Measurements from ENCODE around the gene ALK. TPM values are rescaled to one million over a fixed set of nuclear protein-coding genes. Genes with fewer than 3 reads are reported as not detected.

Gene ALK
- total RNA-seq, 2 donors from 2014 or later: 0.13 to 0.46 TPM

DNA sequence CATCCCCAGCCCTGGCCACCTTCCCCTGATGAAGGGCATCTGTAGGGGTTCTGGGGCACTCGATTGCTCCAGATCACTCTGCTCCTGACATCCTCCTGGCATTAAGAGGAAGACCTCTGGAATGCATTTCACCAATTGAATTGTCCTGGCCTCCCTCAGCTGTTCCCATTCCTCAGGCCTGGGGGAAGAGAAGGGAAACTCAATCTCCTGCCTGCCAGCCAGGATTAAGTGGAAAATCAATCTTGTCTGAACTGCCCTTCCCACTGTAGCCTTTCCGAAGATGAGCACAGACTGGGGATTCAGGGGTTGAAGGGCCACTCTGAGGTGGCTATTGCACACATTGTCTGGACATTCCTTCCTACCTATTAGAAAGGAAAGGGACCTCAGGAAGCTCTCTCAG, 99.8 kb downstream of the ALK start:
- WGBS, 2 experiments (ENCODE audit: insufficient coverage in 1 of 2, insufficient read length in 1 of 2): 83 to 95% methylated on average over 1 to 2 of the region's 2 CpGs
- Mint-ChIP-seq H3K36me3 (ENCODE audit: low read depth) (no peaks in the 10 kb centered on the region), H3K4me3 (no peak overlapping the region), H3K4me1 (peaks cover 12% of the 10 kb centered on the region), H3K27ac (no peak overlapping the region), H3K27me3 (ENCODE audit: insufficient read depth) (peaks cover 9% of the 10 kb centered on the region), H3K9me3 (peaks cover 24% of the 10 kb centered on the region)
- TF ChIP-seq, protein P1, sequence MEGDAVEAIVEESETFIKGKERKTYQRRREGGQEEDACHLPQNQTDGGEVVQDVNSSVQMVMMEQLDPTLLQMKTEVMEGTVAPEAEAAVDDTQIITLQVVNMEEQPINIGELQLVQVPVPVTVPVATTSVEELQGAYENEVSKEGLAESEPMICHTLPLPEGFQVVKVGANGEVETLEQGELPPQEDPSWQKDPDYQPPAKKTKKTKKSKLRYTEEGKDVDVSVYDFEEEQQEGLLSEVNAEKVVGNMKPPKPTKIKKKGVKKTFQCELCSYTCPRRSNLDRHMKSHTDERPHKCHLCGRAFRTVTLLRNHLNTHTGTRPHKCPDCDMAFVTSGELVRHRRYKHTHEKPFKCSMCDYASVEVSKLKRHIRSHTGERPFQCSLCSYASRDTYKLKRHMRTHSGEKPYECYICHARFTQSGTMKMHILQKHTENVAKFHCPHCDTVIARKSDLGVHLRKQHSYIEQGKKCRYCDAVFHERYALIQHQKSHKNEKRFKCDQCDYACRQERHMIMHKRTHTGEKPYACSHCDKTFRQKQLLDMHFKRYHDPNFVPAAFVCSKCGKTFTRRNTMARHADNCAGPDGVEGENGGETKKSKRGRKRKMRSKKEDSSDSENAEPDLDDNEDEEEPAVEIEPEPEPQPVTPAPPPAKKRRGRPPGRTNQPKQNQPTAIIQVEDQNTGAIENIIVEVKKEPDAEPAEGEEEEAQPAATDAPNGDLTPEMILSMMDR (conservative IDR thresholded peaks at IDR 0.05): no peak
- Histone ChIP-seq H3K9ac (ENCODE audit: extremely low read depth, low read length, poor library complexity, severe bottlenecking) (no peak overlapping the region), H3K27ac (ENCODE audit: low read depth, low read length) (no peak overlapping the region), H3K27me3 (ENCODE audit: control insufficient read depth, insufficient read depth, low read length, poor library complexity, severe bottlenecking) (no peaks in the 10 kb centered on the region), H3K4me3 (ENCODE audit: low read length) (no peak overlapping the region), H3K36me3 (ENCODE audit: control insufficient read depth, insufficient read depth, low read length) (no peaks in the 10 kb centered on the region), H3K9me3 (ENCODE audit: control insufficient read depth, low read length) (peaks cover 10% of the 10 kb centered on the region), H3K4me1 (ENCODE audit: control insufficient read depth, insufficient read depth, low read length) (no peaks in the 10 kb centered on the region)
- DNase-seq: no peak

DNA sequence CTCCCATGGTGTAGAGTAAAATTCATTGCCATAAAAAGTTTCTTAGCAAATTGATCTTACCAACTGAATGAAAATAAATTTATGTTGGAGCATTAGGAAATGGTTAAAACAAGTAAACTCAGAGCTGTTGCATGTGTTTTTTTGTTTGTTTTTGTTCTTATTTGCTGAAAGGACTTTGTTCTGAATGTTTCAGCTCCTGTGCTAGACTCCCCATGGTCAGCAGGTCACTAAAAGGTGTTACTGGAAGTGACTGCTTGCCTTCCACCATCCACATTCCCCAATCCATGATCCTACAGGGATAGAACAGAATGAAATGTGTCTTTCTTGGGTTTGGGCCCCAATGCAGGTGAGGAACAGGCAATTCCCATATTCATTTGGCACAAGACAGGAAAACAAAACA, 101.8 kb downstream of the ALK start:
- H3K27me3 ChIP-seq (ENCODE audit: control insufficient read depth, insufficient read depth, low read length, poor library complexity, severe bottlenecking): no peaks in the 10 kb centered on the region
- H3K36me3 ChIP-seq (ENCODE audit: control insufficient read depth, insufficient read depth, low read length): no peaks in the 10 kb centered on the region
- Mint-ChIP-seq H3K27ac (no peak overlapping the region), H3K36me3 (ENCODE audit: low read depth) (no peaks in the 10 kb centered on the region), H3K4me1 (peaks cover 14% of the 10 kb centered on the region), H3K4me3 (no peak overlapping the region), H3K27me3 (ENCODE audit: insufficient read depth) (peaks cover 17% of the 10 kb centered on the region), H3K9me3 (peaks cover 18% of the 10 kb centered on the region)
- H3K9ac ChIP-seq (ENCODE audit: extremely low read depth, low read length, poor library complexity, severe bottlenecking): no peak overlapping the region
- TF ChIP-seq, protein P1 (conservative IDR thresholded peaks at IDR 0.05): no peak
- H3K4me1 ChIP-seq (ENCODE audit: control insufficient read depth, insufficient read depth, low read length): no peaks in the 10 kb centered on the region
- H3K9me3 ChIP-seq (ENCODE audit: control insufficient read depth, low read length): peaks cover 5% of the 10 kb centered on the region
- no peak overlapping the region for H3K27ac ChIP-seq (ENCODE audit: low read depth, low read length)
- no peak for DNase-seq
- H3K4me3 ChIP-seq (ENCODE audit: low read length): no peak overlapping the region

DNA sequence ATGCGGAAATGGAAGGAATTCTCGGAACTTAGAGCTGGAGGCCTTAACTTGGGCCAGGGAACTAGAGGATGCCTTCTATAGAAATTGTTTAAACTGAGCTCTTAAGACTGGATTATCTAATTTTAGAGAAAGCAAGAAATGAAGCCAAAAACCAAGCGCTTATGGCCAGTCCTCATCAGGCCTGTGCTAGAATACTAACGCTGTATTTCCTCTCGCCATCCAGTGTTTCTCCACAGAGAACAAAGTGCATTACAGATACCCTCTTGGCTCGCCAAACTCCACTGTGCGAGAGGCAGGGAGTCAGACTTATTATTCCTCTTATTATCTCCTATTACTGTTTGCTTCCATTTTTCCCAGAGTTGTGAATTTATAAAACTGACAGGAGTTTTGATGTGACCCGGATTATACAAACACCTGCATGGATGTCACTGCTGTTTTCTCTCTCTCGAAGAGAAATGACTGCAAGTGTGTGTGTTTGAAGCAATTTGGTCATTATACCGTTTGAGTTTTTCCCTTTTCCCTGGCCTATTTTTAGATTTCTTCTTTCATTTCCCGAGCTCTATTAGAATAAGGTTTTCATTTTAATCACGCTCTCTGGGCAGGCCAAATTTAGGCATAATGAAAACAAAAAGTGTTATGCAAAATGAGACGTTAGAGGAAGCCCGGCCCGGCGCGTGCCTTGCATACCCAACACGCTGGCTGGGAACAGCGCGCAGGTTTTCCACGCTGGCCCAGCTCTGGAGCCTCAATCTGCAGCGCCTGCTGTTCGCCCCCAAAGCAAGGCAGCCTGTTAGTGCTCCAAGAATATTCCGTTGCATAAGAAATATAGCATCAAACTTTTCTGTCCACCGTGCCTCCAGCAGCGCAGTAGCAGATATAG, 103.3 kb downstream of the ALK start:
- Mint-ChIP-seq H3K36me3 (ENCODE audit: low read depth) (no peaks in the 10 kb centered on the region), H3K4me1 (peaks cover 14% of the 10 kb centered on the region), H3K27ac (no peak overlapping the region), H3K9me3 (peaks cover 3% of the 10 kb centered on the region), H3K4me3 (no peak overlapping the region), H3K27me3 (ENCODE audit: insufficient read depth) (peaks cover 27% of the 10 kb centered on the region)
- Histone ChIP-seq H3K9ac (ENCODE audit: extremely low read depth, low read length, poor library complexity, severe bottlenecking) (no peak overlapping the region), H3K9me3 (ENCODE audit: control insufficient read depth, low read length) (no peaks in the 10 kb centered on the region), H3K36me3 (ENCODE audit: control insufficient read depth, insufficient read depth, low read length) (no peaks in the 10 kb centered on the region), H3K27me3 (ENCODE audit: control insufficient read depth, insufficient read depth, low read length, poor library complexity, severe bottlenecking) (peaks cover 2% of the 10 kb centered on the region), H3K27ac (ENCODE audit: low read depth, low read length) (no peak overlapping the region), H3K4me1 (ENCODE audit: control insufficient read depth, insufficient read depth, low read length) (no peaks in the 10 kb centered on the region), H3K4me3 (ENCODE audit: low read length) (no peak overlapping the region)
- TF ChIP-seq, protein P1 (conservative IDR thresholded peaks at IDR 0.05): no peak
- DNase-seq: no peak
- 93 to 96% methylated on average over 24 to 26 of the region's 26 CpGs for WGBS, 2 experiments (ENCODE audit: insufficient coverage in 1 of 2, insufficient read length in 1 of 2)
